Jurkat, Clone E6-1 (cell line): Measurements from ENCODE around the gene NOX5.
A peak's percentile ranks its signal among the peaks of the same experiment; 100 is the strongest.
"Not testable (repeated sequence)": the region's sequence is repeated elsewhere in the genome, so short reads cannot be mapped to it uniquely, and the experiment has no call there.

Experiments used
- DNase-seq: peaks from one replicate; pipeline ENCODE4 v3.0.0-alpha.2; 2011; ENCODE audit warnings: low read depth, low spot score
- H3K4me3 ChIP-seq: 2 replicates; pipeline ENCODE4 v1.5.1; 2011; ENCODE audit warnings: mild to moderate bottlenecking, low read length, control low read depth, moderate library complexity

Gene NOX5

GRCh38 chr15:69037977-69038376 lies 23.5 kb downstream of the NOX5 start:
- no peak for DNase-seq
- no peak overlapping the region for H3K4me3 ChIP-seq

GRCh38 chr15:69038508-69038907 lies 24.0 kb downstream of the NOX5 start:
- no peak overlapping the region for H3K4me3 ChIP-seq
- no peak for DNase-seq

- DNase-seq: no peak
- H3K4me3 ChIP-seq: no peak overlapping the region
Measured at GRCh38 chr15:69039516-69040225, 25.2 kb downstream of the NOX5 start.

- H3K4me3 ChIP-seq: no peak overlapping the region
- DNase-seq: no peak
Measured at GRCh38 chr15:69042531-69042930, 28.0 kb downstream of the NOX5 start.

- no peak for DNase-seq
- H3K4me3 ChIP-seq: no peak overlapping the region
Measured at GRCh38 chr15:69045802-69046201, 31.3 kb downstream of the NOX5 start.

- DNase-seq: no peak
- H3K4me3 ChIP-seq: no peak overlapping the region
Measured at GRCh38 chr15:69046781-69047180, 32.3 kb downstream of the NOX5 start.

- no peak overlapping the region for H3K4me3 ChIP-seq
- DNase-seq: no peak
Measured at GRCh38 chr15:69049976-69050375, 35.5 kb downstream of the NOX5 start.

GRCh38 chr15:69055251-69055650 lies 40.8 kb downstream of the NOX5 start:
- no peak overlapping the region for H3K4me3 ChIP-seq
- DNase-seq: no peak

- DNase-seq: no peak
- H3K4me3 ChIP-seq: no peak overlapping the region
Measured at GRCh38 chr15:69056365-69056764, 41.9 kb downstream of the NOX5 start.

- peak; percentile 73 for DNase-seq
- H3K4me3 ChIP-seq: no peak overlapping the region
Measured at GRCh38 chr15:69058830-69059556, 44.5 kb downstream of the NOX5 start.

GRCh38 chr15:69059557-69059943 lies 45.1 kb downstream of the NOX5 start:
- DNase-seq: no peak
- no peak overlapping the region for H3K4me3 ChIP-seq

GRCh38 chr15:69060041-69060481 lies 45.6 kb downstream of the NOX5 start:
- no peak overlapping the region for H3K4me3 ChIP-seq
- no peak for DNase-seq

- DNase-seq: no peak
- H3K4me3 ChIP-seq: no peak overlapping the region
Measured at GRCh38 chr15:69060744-69061143, 46.2 kb downstream of the NOX5 start.

- DNase-seq: no peak
Measured at GRCh38 chr15:69061414-69061842, 46.9 kb downstream of the NOX5 start.

GRCh38 chr15:69064649-69065048 lies 50.2 kb downstream of the NOX5 start:
- DNase-seq: no peak
- H3K4me3 ChIP-seq: no peak overlapping the region

More at GRCh38 chr15:69061414-69061842, 46.9 kb downstream of the NOX5 start:
- H3K4me3 ChIP-seq: no peak overlapping the region

GRCh38 chr15:69066007-69066995 lies 51.8 kb downstream of the NOX5 start:
- no peak for DNase-seq
- H3K4me3 ChIP-seq: no peak overlapping the region

GRCh38 chr15:69067296-69067695 lies 52.8 kb downstream of the NOX5 start:
- no peak overlapping the region for H3K4me3 ChIP-seq
- DNase-seq: no peak

- no peak overlapping the region for H3K4me3 ChIP-seq
- DNase-seq: no peak
Measured at GRCh38 chr15:69068157-69068556, 53.7 kb downstream of the NOX5 start.

GRCh38 chr15:69069290-69069689 lies 54.8 kb downstream of the NOX5 start:
- not testable (repeated sequence) for DNase-seq, H3K4me3 ChIP-seq
